Measurements from ENCODE around the gene QRFP. TPM values are rescaled to one million over a fixed set of nuclear protein-coding genes. Genes with fewer than 3 reads are reported as not detected.

Gene QRFP
- total RNA-seq, 2 donors from 2014 or later = not detected

GRCh38 chr9:130919559-130920145 lies 23.0 kb upstream of the QRFP start:
- Histone ChIP-seq H3K4me1 (ENCODE audit: control insufficient read depth, insufficient read depth, low read length) (no peaks in the 10 kb centered on the region), H3K9me3 (ENCODE audit: control insufficient read depth, low read length) (no peaks in the 10 kb centered on the region), H3K9ac (ENCODE audit: extremely low read depth, low read length, poor library complexity, severe bottlenecking) (no peak overlapping the region), H3K27me3 (ENCODE audit: control insufficient read depth, insufficient read depth, low read length, poor library complexity, severe bottlenecking) (no peaks in the 10 kb centered on the region), H3K4me3 (ENCODE audit: low read length) (no peak overlapping the region), H3K36me3 (ENCODE audit: control insufficient read depth, insufficient read depth, low read length) (no peaks in the 10 kb centered on the region), H3K27ac (ENCODE audit: low read depth, low read length) (no peak overlapping the region)
- Mint-ChIP-seq H3K9me3 (no peaks in the 10 kb centered on the region), H3K27ac (no peak overlapping the region), H3K4me1 (no peaks in the 10 kb centered on the region), H3K27me3 (ENCODE audit: insufficient read depth) (no peaks in the 10 kb centered on the region), H3K4me3 (no peak overlapping the region), H3K36me3 (ENCODE audit: low read depth) (no peaks in the 10 kb centered on the region)
- DNase-seq = no peak
- 89 to 91% methylated on average over 11 to 14 of the region's 14 CpGs for WGBS, 2 experiments (ENCODE audit: insufficient coverage in 1 of 2, insufficient read length in 1 of 2)
- TF ChIP-seq CTCF (conservative IDR thresholded peaks at IDR 0.05) = no peak

DNA sequence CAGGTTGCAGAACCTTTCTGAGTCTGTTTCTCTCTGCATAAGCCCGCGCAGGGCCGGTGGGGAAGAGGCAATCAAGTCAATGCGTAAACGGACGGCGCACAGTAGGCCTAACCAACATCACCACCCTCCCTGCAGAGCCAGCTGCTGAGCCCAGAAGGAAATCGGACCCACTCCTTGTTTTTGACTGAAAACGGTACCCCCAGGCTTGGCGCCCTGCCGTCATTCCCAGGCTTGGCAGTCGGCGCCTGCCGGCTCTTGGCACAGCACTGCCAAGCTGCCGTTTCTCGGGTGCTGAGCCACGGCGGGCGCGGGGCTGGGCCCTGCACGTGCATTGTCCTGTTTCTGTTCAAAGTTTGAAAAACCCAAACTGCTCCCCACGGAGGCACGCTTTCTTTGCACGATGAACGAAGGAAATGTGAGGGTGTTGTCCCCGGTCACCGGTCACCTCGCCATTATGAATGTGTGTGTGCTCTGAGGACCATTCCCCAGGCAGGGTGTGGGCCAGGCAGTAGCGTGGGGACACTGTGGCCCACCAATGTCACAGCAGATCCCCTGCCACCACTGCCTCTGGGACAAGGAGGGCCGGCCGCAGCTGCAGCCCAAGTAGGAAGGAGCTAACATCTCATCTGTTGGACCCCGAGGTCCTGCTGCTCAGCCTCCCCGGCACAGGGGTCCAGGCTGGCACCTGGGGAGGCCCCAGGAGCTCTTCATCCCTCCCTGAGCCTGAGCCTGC lies 22.4 kb upstream of the QRFP start:
- no peak overlapping the region for H3K27ac Mint-ChIP-seq
- Histone ChIP-seq H3K27ac (ENCODE audit: low read depth, low read length) (no peak overlapping the region), H3K27me3 (ENCODE audit: control insufficient read depth, insufficient read depth, low read length, poor library complexity, severe bottlenecking) (no peaks in the 10 kb centered on the region), H3K4me1 (ENCODE audit: control insufficient read depth, insufficient read depth, low read length) (no peaks in the 10 kb centered on the region), H3K4me3 (ENCODE audit: low read length) (no peak overlapping the region), H3K36me3 (ENCODE audit: control insufficient read depth, insufficient read depth, low read length) (no peaks in the 10 kb centered on the region), H3K9ac (ENCODE audit: extremely low read depth, low read length, poor library complexity, severe bottlenecking) (no peak overlapping the region), H3K9me3 (ENCODE audit: control insufficient read depth, low read length) (no peaks in the 10 kb centered on the region)
- no peak overlapping the region for H3K4me3 Mint-ChIP-seq
- no peaks in the 10 kb centered on the region for H3K4me1 Mint-ChIP-seq
- H3K27me3 Mint-ChIP-seq (ENCODE audit: insufficient read depth) = no peaks in the 10 kb centered on the region
- H3K36me3 Mint-ChIP-seq (ENCODE audit: low read depth) = no peaks in the 10 kb centered on the region
- 94% methylated on average over 23 to 33 of the region's 33 CpGs for WGBS, 2 experiments (ENCODE audit: insufficient coverage in 1 of 2, insufficient read length in 1 of 2)
- no peak for DNase-seq
- H3K9me3 Mint-ChIP-seq = no peaks in the 10 kb centered on the region
- TF ChIP-seq CTCF (conservative IDR thresholded peaks at IDR 0.05) = no peak

- Histone ChIP-seq H3K27me3 (ENCODE audit: control insufficient read depth, insufficient read depth, low read length, poor library complexity, severe bottlenecking) (no peaks in the 10 kb centered on the region), H3K36me3 (ENCODE audit: control insufficient read depth, insufficient read depth, low read length) (no peaks in the 10 kb centered on the region), H3K4me1 (ENCODE audit: control insufficient read depth, insufficient read depth, low read length) (no peaks in the 10 kb centered on the region), H3K4me3 (ENCODE audit: low read length) (no peak overlapping the region), H3K27ac (ENCODE audit: low read depth, low read length) (no peak overlapping the region), H3K9me3 (ENCODE audit: control insufficient read depth, low read length) (no peaks in the 10 kb centered on the region), H3K9ac (ENCODE audit: extremely low read depth, low read length, poor library complexity, severe bottlenecking) (no peak overlapping the region)
- TF ChIP-seq CTCF (conservative IDR thresholded peaks at IDR 0.05) = no peak
- no peak overlapping the region for H3K4me3 Mint-ChIP-seq
- no peaks in the 10 kb centered on the region for H3K4me1 Mint-ChIP-seq
- H3K36me3 Mint-ChIP-seq (ENCODE audit: low read depth) = no peaks in the 10 kb centered on the region
- no peak overlapping the region for H3K27ac Mint-ChIP-seq
- WGBS, 2 experiments (ENCODE audit: insufficient coverage in 1 of 2, insufficient read length in 1 of 2) = 82 to 90% methylated on average over 8 to 9 of the region's 9 CpGs
- DNase-seq = no peak
- H3K9me3 Mint-ChIP-seq = no peaks in the 10 kb centered on the region
- H3K27me3 Mint-ChIP-seq (ENCODE audit: insufficient read depth) = no peaks in the 10 kb centered on the region
These were observed 21.7 kb upstream of the QRFP start for GRCh38 chr9:130918101-130918825.
